GM18870 (cell line): Measurements from ENCODE around the gene FBXO4.
"Not testable (repeated sequence)": the region's sequence is repeated elsewhere in the genome, so short reads cannot be mapped to it uniquely, and the experiment has no call there.

Experiments used
- ATAC-seq: cut with Tn5 transposase; IDR thresholded peaks from one replicate; pipeline ENCODE4 v1.9.1; 2021; ENCODE audit warnings: moderate library complexity; ENCODE audit not compliant: unreplicated experiment

Gene FBXO4

DNA sequence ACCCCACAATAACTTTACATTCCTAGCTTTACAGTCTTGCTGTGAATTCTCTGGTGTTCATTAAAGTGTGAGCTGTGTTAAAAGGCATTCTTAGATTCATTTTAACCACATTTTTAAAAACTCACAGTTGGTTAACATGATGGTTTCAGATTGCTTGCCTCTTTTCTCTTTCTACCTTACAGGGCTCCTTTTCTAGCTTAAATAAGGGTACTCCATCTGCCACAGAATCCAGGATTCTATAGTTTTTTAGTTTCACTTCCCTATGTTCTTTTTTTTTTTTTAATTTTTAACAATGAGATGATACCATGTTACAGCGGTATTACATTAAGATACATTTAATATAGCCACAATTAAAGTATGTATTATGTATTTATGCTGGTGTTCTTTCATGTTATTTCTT is 3.9 kb upstream of the FBXO4 start:
- ATAC-seq = no peak

DNA sequence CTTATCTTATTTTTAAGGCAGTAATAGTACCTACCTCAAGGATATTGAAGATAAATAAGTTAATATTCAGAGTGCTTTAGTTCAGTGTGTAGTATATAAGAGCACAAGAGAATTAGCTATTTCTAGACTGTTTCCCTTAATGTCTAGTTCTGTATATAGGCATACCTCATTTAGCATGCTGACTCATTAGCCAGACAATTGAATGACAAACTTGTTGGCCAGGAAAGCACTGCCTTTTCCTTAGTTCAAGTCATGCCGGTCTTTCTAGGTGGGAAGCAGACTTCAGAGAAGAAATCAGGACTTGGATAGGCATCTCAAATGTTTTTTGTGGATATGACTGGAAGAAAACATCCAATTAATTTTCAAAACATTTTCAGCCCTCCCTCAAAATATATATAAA is 3.2 kb upstream of the FBXO4 start:
- no peak for ATAC-seq

DNA sequence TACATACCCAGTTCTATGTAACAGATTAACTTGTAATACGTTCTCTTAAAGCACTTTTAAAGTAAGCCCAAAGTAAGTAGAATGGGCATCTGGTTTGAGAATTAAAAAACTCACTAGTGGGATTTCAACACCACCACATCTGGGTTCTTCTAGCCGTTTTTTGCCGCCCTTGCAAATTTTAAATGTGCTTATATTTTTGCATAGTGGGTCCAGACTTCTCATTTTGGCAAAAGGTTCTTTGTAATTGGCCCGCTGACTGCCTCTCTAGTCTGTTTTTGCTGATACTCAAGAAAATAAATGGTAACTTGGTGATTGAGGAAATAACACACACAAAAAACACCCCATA is 582 bp upstream of the FBXO4 start:
- ATAC-seq = no peak

DNA sequence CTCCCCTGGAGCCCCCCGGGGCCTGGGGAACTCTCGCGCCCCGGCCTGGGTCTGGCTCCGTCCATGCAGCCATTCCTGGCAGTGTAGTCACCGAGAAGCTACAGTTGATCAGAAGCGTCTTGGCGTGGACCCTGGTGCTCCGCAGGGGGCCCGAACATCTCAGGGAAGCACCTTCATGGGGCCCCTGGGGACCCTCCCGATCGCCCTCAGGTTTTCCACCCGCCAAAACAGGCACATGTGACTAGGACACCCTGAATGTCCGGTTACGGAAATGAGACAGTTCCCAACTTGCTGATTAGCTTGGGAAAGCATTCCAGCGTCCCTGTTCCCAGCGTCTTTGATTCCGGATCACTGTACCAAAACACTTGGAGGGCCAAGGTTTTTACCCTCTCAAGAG is 472 bp downstream of the FBXO4 start:
- ATAC-seq = peak; percentile 32

DNA sequence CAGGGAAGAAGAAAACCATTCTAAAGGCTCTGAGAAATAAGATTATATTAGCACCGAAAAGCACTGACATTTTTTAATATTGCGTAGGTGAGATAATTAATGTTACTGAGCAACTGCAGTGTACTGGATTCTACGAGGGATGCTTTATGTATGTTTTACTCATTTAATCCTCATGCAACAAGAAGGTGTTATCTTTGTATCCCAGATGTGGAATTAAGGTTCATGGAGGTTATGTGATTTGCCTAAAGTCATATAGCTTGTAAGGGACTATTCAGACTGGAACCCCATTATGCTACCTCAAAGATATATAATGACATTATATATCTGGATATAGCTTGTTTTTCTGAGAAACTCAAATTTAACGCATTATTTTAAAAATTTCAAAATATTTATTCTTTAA is 2.5 kb downstream of the FBXO4 start:
- no peak for ATAC-seq

DNA sequence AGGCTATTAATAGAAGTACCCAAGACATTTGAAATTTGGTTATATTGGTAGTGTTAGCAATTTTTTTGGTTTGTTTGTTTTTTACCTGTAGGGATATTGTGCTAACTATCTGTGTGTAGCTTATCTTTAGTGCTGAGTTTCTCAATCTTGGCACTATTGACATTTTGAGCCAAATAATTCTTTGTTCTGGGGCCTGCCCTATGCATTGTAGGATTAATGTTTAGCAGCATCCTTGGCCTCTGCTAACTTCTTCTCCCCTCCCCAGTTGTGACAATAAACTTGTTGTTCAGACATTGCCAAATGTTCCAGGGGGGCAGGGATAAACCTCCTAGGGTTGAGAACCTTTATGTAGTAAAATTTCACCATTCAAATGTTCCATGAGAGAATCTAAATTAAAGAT is 4.0 kb downstream of the FBXO4 start:
- no peak for ATAC-seq

DNA sequence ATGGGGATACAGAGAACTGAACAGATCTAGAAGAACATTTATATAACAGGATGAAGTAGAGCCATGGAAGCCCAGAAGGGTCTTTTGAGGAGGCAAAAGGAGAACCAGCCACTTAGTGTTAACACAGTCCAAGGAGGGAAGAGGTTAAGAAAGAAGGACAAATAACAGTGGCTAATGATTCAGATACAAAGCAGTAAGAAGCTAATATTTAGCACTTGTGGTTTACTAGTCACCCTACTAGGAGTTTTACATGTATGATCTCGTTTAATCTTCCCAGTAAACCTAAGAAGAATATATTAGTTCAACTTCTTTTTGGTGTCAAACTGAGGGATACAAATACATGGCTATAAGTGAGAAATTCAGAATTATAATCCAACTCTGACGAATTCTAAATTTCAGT is 7.7 kb downstream of the FBXO4 start:
- ATAC-seq = no peak

DNA sequence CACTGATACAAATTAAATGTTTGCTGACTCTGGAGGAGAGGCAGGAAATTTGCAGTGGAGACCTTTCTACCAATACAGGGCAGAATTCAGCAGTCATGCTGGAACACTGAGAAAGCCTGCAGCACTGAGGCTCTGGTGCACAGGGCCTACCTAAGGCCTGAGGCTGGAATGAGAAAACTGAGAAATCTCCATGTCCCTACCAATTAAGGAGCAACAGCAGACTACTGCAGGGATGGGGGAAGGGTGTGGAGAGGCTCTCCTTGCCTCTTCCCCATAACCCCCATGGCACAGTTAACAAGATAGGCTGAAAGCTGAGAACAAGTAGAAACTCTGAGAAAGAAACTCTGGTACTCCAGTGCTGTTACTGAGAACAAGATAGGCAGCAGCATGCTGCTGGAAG is 10.5 kb downstream of the FBXO4 start:
- ATAC-seq = no peak

DNA sequence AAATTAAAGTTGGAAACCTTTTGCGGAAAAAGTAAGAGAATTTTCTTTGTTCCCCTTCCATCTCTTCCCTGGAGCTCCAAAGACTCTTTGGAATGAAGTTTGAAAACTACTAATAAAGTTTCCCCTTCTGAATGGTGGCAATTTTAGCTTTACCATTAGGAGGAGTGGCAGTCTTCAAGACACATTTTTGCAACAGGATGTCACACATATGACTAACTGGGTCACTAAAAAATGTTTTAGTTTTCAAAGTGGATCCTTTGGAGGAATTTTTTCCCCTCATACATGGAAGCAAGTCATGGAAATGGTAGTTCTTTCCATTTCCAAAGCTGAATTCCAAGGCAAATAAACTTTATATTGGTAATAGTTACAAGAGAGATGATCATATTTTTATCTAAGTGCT is 15.6 kb downstream of the FBXO4 start:
- no peak for ATAC-seq

DNA sequence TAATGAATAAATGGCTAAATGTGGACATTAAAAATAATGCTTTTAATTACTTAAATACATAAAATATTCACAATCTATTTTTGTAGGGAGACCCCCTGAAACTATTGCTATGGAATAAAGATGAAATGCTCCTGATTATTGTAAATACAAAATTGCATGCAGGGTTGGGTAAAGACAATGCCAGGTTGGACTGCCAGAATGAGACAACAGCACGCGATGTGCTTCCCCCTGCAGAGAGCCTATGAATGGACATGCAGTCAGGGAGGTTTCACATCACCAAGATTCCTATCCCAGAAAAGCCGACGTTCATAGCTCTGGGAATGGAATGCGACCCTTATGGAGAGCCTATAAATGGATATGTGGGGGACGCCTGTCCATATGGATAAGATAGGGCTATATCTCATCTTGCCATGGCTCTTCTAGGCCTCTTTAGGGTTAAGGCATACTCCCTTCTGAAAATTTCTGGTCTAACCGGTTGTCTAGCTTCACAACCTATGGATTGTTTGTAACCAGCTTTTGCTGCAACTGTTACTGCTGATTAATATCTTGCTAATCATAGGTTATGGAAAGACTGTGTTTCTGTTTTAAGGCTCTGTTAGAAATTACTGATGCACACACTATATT is 20.4 kb downstream of the FBXO4 start:
- ATAC-seq = not testable (repeated sequence)

DNA sequence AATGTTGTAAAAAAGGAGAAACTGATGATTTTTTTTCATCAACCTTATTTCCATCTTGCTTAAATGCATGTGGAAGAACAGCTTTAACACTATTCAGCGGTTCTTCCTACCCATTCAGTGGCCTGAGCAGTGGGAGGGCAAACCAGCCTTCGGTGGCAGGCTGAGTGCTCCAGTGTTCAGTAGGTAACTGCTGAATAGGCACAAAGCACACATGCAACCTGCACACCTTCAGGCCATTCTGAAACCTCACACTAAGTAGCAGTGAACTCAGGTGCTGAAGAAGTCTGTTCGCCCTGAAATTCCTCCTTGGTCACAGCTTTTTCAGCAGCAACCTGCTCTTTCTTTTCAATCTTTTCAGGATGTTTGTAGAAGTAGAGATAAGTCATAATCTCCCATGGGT is 26.1 kb downstream of the FBXO4 start:
- no peak for ATAC-seq

DNA sequence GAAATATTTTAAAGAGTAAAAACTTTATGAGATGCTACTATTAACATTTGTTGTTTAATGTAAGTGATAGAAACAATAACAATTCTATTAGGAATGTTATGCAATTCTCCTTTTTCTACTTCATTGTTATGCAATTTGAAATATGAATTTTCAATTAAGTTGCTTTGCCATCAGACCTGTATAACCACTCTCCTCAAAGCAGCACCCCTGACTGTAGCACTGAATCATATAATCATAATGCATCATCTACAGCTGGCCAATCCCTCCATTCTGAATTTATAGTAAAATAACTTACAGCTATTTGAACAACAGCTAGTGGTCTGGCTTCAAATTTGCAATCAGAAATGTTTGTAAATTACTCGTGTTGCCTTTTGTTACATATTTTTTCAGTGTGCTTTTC is 29.2 kb downstream of the FBXO4 start:
- no peak for ATAC-seq

DNA sequence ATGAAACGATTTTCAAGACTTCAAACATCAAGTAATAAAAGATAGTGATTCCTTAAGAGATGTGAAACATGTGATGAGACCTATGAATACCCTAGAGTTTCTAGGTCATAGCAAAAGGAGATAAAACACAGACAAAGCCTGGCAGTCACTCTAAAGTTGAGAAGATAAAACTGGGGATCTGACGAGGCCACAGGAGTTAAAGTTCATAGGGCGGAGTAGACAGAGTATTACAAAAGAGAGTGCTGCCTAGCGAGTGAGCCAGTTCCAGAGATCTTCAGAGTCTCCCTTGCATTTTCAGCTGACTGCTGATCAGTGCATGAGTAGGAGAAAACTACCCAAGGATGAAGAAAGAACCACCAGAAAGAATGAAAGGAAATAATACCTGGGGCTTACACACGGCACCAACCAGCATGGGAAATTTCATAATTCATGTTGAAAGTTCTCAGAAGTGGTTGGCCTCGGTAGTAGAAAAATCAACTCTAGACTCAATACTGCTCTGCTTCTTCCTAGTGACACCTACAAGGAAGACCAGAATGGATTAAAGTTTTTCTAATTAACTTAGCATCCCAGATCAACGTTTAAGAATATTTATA is 30.4 kb downstream of the FBXO4 start:
- peak; percentile 57 for ATAC-seq

DNA sequence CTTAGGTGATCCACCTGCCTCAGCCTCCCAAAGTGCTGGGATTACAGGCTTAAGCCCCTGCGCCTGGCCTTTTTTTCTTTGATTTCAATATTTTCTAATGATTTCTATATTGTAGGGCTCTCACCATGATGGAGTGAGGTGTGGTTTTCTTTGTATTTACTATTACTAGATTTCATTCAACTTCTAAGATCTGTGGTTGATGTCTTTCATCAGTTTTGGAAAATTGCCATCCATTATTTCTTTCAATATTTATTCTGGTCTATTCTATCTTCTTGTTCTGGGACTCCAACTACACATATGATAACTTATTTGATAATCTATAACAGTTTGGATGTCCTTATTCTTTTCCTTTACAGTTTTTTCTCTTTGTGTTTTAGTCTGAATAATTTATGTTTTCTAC is 31.9 kb downstream of the FBXO4 start:
- ATAC-seq = no peak

DNA sequence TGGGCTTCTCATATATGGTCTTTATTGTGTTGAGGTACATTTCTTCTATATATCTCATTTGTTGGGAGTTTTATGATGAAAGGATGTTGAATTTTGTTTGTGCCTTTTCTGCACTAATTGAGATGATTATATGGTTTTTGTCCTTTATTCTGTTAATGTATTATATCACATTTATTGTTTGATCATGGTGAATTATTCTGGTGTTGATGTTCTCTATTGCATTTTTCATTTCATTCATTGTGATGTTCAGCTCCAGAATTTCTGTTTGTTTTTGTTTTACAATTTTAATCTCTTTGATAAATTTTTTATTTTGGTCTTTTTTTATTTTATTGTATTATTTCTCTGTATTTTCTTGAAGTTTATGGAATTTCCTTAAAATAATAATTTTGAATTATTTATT is 35.4 kb downstream of the FBXO4 start:
- no peak for ATAC-seq

DNA sequence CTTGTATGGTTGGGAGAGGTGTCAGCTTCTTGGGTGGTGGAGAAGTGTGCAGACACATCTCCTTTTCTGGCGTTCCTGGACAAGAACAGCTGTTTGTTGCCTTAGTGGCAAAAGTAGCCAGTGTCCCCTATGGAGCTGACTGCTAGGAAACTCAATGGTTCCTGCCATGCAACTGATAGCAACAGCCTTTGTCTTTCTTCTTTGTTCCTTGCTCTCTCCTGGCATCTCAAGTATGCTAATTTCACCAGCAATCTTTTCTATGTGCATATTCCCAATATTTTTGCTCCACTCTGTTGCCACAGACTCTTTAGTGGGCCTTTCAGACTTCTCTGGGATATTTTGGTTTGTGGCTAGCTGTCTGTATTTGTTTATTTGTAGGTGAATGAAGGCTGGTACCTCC is 36.7 kb downstream of the FBXO4 start:
- no peak for ATAC-seq

DNA sequence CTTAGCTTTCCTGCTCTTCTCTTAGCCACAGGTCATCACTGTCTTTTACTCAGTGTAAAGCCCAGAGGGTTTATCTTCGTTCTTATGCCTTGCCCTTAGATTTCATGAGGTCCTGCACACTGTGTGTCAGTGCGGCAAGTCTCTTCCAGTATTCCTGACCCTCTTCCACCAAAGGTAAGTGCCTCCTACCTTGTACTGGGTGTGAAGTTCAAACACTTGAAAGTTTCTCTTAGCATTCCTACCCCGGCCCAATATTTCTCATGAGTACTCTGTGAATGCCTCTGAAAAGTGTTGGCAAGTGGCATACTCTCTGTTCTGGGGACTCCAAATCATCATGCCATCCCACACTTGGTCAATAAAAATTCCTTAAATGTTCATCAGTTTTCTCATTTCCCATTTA is 37.4 kb downstream of the FBXO4 start:
- ATAC-seq = no peak

DNA sequence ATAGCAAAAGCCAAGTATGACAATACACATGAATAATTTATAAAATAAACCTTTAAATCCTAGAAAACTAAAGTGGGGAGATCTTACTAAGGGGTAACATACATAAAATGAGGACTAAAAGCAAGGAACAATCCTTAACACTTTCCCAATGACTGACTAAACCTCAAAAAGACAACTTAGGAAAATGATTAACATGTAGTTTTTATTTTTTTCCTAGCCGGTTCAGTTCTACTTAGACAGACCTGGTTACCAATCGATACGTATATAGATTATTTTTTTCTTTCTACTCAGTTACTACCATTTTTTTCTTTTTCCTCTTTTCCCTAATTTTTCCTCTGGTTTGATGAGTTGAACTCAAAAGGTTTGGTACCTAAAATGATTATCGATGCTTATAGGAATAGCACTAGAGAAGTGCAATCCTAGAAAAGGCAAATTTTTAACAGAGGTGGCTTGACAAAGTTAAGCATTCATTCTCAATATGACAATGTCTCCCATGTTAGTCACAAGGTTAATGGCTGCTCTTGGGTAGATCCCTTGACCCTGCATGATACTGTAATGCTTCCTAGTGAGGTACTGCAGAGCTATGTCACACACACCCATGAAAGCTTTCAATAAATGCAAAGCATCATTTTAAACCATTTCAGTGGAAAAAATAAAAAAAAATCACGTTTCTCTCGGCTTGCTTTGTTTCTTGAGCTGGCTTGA is 41.5 kb downstream of the FBXO4 start:
- ATAC-seq = peak; percentile 76

DNA sequence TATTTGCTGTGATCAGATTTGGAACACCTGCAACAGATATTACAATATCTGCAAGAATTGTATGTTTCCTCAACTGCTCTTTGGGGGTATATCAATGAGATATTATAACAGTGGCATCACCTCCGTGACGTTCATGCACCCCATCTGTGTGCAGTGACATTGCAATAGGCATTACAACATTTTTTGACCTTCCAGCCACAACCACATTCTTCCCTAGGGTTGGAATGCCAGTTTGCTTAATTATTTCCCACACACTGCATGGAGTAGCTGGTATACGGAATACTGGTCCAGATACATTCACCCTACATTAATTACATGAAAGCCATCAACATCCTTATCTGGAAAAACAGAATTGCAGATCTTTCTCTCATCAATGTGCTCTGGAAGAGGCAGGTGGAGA is 42.3 kb downstream of the FBXO4 start:
- no peak for ATAC-seq

DNA sequence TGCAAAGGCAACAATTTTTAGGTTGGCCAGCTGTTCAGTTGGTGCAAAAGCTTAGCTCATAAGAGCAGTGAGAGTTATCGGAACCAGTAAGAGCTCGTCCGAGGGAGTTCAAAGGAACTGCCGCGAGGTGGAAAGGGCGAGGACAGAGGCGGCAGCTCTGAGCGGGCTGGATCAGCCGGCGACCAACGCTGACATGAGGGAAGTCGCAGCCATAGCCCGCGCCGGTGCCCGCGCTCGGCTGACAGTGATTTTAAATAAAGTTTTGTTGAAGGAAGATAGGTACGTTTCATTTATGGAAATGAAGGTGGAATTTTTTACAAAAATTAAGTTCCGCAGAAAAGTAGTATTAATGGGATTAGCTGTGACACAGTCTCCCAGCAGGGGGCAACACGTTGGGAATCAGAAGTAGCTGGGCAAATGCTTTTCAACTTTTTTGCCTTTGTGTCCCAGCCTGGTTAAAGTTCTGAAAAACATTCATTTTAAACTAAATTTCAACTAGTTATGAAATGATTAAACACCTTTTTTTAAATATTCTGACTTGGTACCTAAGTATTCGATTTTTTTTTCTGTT is 43.2 kb downstream of the FBXO4 start:
- no peak for ATAC-seq

DNA sequence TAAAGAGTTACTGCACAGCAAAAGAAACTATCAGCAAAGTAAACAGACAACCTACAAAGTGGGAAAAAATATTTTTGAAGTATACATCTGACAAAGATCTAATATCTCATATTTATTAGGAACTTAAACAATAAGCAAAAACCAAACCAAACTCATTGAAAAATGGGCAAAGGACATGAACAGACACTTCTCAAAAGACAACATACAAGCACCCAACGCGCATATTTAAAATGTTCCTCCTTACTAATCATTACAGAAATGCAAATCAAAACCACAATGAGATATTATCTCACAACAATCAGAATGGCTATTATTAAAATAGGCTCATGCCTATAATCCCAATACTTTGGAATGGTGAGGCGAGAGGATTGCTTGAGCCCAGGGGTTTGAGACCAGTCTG is 48.0 kb downstream of the FBXO4 start:
- ATAC-seq = no peak

DNA sequence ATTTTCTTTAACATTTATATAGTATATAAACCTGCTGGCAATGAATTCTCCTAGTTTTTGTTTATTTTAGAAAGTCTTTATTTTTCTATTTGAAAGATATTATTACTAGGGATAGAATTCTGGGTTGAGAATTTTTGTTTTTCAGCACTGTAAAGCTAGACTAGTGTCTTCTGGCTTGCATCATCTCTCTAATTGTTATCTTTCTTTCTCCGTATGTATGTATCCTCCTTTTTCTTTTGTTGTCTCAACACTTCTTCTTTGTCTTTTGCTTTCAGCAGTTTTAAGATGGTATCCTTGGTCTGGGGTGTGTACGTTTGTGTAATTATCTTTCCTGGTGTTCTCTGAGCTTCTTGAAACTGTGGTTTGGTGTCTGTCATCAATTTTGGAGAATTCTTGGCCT is 48.8 kb downstream of the FBXO4 start:
- no peak for ATAC-seq
